Tibial nerve (tissue), 4 donors: ENCODE measurements around the gene SLIT3.

Source experiments
- EP300 ChIP-seq, 2 donors: sonication (generic); formaldehyde crosslinking; IDR thresholded peaks; one replicate each; pipeline ENCODE4 v1.6.1; 2017; ENCODE audit warnings: antibody characterized with exemption in 2 of 2, mild to moderate bottlenecking in 1 of 2
- TF ChIP-seq, protein P1 (sequence below), 5 experiments: fragments of 200-600 bp in 3 of 5; fragments of 450-650 bp in 2 of 5; sonication (generic) in 3 of 5; IDR thresholded peaks; one replicate each; pipeline ENCODE4 v1.5.1; 2016 to 2019; ENCODE audit warnings: antibody characterized with exemption in 5 of 5, mild to moderate bottlenecking in 3 of 5, moderate library complexity in 2 of 5

DNA sequence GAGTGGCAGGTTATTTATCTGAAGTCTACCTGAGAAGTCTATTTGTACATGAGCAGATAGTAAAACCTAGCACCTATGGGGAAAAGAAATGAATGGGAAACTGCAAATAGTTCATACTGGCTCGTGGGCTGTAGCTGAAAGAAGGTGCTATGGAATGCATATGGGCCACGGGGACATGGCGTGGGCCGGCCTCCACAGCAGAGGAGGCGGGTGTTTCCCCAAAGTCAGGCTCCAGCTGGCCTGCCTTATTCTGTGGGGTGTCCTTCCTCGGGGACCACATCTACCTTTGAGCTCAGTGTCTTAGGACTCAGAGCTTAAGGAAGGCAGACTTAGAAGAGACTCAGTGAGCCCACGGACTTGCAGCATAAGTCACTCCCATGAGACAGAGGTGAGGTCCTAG, 371.3 kb downstream of the SLIT3 start:
- TF ChIP-seq, protein P1, sequence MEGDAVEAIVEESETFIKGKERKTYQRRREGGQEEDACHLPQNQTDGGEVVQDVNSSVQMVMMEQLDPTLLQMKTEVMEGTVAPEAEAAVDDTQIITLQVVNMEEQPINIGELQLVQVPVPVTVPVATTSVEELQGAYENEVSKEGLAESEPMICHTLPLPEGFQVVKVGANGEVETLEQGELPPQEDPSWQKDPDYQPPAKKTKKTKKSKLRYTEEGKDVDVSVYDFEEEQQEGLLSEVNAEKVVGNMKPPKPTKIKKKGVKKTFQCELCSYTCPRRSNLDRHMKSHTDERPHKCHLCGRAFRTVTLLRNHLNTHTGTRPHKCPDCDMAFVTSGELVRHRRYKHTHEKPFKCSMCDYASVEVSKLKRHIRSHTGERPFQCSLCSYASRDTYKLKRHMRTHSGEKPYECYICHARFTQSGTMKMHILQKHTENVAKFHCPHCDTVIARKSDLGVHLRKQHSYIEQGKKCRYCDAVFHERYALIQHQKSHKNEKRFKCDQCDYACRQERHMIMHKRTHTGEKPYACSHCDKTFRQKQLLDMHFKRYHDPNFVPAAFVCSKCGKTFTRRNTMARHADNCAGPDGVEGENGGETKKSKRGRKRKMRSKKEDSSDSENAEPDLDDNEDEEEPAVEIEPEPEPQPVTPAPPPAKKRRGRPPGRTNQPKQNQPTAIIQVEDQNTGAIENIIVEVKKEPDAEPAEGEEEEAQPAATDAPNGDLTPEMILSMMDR (IDR thresholded peaks at IDR 0.05) = no peak
- no peak for TF ChIP-seq EP300 (IDR thresholded peaks at IDR 0.05)
